IgD-negative memory B cell (primary cell): Measurements from ENCODE around the gene NTN1. TPM values are rescaled to one million over a fixed set of nuclear protein-coding genes. Genes with fewer than 3 reads are reported as not detected.
A peak's percentile ranks its signal among the peaks of the same experiment; 100 is the strongest.
"Not testable (repeated sequence)": the region's sequence is repeated elsewhere in the genome, so short reads cannot be mapped to it uniquely, and the experiment has no call there.

Experiments
- H3K27ac Mint-ChIP-seq, 3 donors: one replicate each; pipeline ENCODE4 v1.8.0; 2020 to 2022; ENCODE audit warnings: mild to moderate bottlenecking in 3 of 3, mixed read lengths in 3 of 3, moderate library complexity in 1 of 3
- H3K27me3 Mint-ChIP-seq: one replicate; pipeline ENCODE4 v1.8.0; 2021; ENCODE audit warnings: mixed read lengths
- H3K36me3 Mint-ChIP-seq: one replicate; pipeline ENCODE4 v1.8.0; 2020; ENCODE audit warnings: mild to moderate bottlenecking, mixed read lengths
- H3K4me1 Mint-ChIP-seq, 3 donors: one replicate each; pipeline ENCODE4 v1.8.0; 2020 to 2022; ENCODE audit warnings: mixed read lengths in 3 of 3, mild to moderate bottlenecking in 1 of 3
- H3K4me3 Mint-ChIP-seq, 4 donors: one replicate each; pipeline ENCODE4 v1.8.0; 2020 to 2022; ENCODE audit warnings: mild to moderate bottlenecking in 4 of 4, mixed read lengths in 4 of 4, moderate library complexity in 3 of 4
- H3K9me3 Mint-ChIP-seq, 3 donors: one replicate each; pipeline ENCODE4 v1.8.0; 2020 to 2021; ENCODE audit warnings: mixed read lengths in 3 of 3, mild to moderate bottlenecking in 1 of 3
- polyA plus RNA-seq: library from polyadenylated mRNA; unstranded; fragments of 300-500 nt; fragmentation: Illumina TruSeq; gene quantifications from one replicate; pipeline ENCODE4 v1.2.3, GENCODE V29; 2021

Gene NTN1
- polyA plus RNA-seq, 1 donor from 2014 or later: not detected

GRCh38 chr17:9104370-9105041, 83.2 kb downstream of the NTN1 start:
- H3K36me3 Mint-ChIP-seq: no peaks in the 10 kb centered on the region
- no peak overlapping the region for H3K4me3 Mint-ChIP-seq
- H3K27ac Mint-ChIP-seq: no peak overlapping the region
- H3K9me3 Mint-ChIP-seq: peaks cover 0 to 9% (median 2%) of the 10 kb centered on the region in 3 donors
- H3K27me3 Mint-ChIP-seq: peaks cover 17% of the 10 kb centered on the region
- peaks cover 0 to 8% (median 4%) of the 10 kb centered on the region in 3 donors for H3K4me1 Mint-ChIP-seq

GRCh38 chr17:9105068-9105868, 84.0 kb downstream of the NTN1 start:
- H3K4me3 Mint-ChIP-seq: no peak overlapping the region
- H3K36me3 Mint-ChIP-seq: no peaks in the 10 kb centered on the region
- no peak overlapping the region for H3K27ac Mint-ChIP-seq
- peaks cover 0 to 9% (median 2%) of the 10 kb centered on the region in 3 donors for H3K9me3 Mint-ChIP-seq
- peaks cover 0 to 8% (median 4%) of the 10 kb centered on the region in 3 donors for H3K4me1 Mint-ChIP-seq
- H3K27me3 Mint-ChIP-seq: peaks cover 15% of the 10 kb centered on the region

- H3K4me3 Mint-ChIP-seq, H3K4me1 Mint-ChIP-seq, H3K9me3 Mint-ChIP-seq, H3K36me3 Mint-ChIP-seq, H3K27ac Mint-ChIP-seq: not testable (repeated sequence)
- peaks cover 15% of the 10 kb centered on the region for H3K27me3 Mint-ChIP-seq
These were observed 85.0 kb downstream of the NTN1 start for GRCh38 chr17:9106278-9106677.

GRCh38 chr17:9107527-9107926, 86.2 kb downstream of the NTN1 start:
- H3K4me3 Mint-ChIP-seq: no peak overlapping the region
- H3K9me3 Mint-ChIP-seq: peaks cover 0 to 2% (median 0%) of the 10 kb centered on the region in 3 donors
- H3K27ac Mint-ChIP-seq: no peak overlapping the region
- peaks cover 11% of the 10 kb centered on the region for H3K27me3 Mint-ChIP-seq
- no peaks in the 10 kb centered on the region for H3K4me1 Mint-ChIP-seq
- no peaks in the 10 kb centered on the region for H3K36me3 Mint-ChIP-seq

- peaks cover 0 to 2% (median 0%) of the 10 kb centered on the region in 3 donors for H3K9me3 Mint-ChIP-seq
- H3K4me3 Mint-ChIP-seq: peak overlapping the region in 1 of 4 donors; percentile 29
- no peak overlapping the region for H3K27ac Mint-ChIP-seq
- no peaks in the 10 kb centered on the region for H3K36me3 Mint-ChIP-seq
- H3K27me3 Mint-ChIP-seq: peaks cover 11% of the 10 kb centered on the region
- H3K4me1 Mint-ChIP-seq: no peaks in the 10 kb centered on the region
These were observed 86.8 kb downstream of the NTN1 start for GRCh38 chr17:9108146-9108545.

GRCh38 chr17:9109933-9110332, 88.6 kb downstream of the NTN1 start:
- no peak overlapping the region for H3K27ac Mint-ChIP-seq
- H3K9me3 Mint-ChIP-seq: peaks cover 0 to 2% (median 0%) of the 10 kb centered on the region in 3 donors
- no peak overlapping the region for H3K4me3 Mint-ChIP-seq
- peaks cover 11% of the 10 kb centered on the region for H3K27me3 Mint-ChIP-seq
- no peaks in the 10 kb centered on the region for H3K4me1 Mint-ChIP-seq
- no peaks in the 10 kb centered on the region for H3K36me3 Mint-ChIP-seq

- Mint-ChIP-seq H3K4me3 (no peak overlapping the region), H3K36me3 (no peaks in the 10 kb centered on the region), H3K27ac (no peak overlapping the region), H3K27me3 (peaks cover 11% of the 10 kb centered on the region), H3K4me1 (no peaks in the 10 kb centered on the region), H3K9me3 (peaks cover 0 to 2% (median 0%) of the 10 kb centered on the region in 3 donors)
These were observed 89.2 kb downstream of the NTN1 start for GRCh38 chr17:9110501-9110900.

- no peaks in the 10 kb centered on the region for H3K36me3 Mint-ChIP-seq
- peaks cover 3 to 10% (median 6%) of the 10 kb centered on the region in 3 donors for H3K9me3 Mint-ChIP-seq
- no peak overlapping the region for H3K27ac Mint-ChIP-seq
These were observed 94.2 kb downstream of the NTN1 start for GRCh38 chr17:9115214-9116191.

GRCh38 chr17:9116311-9116835, 95.1 kb downstream of the NTN1 start:
- Mint-ChIP-seq H3K9me3 (peaks cover 3 to 10% (median 6%) of the 10 kb centered on the region in 3 donors), H3K4me3 (peak overlapping the region in 1 of 4 donors; percentile 43), H3K27me3 (peaks cover 18% of the 10 kb centered on the region), H3K4me1 (peaks cover 0 to 3% (median 0%) of the 10 kb centered on the region in 3 donors), H3K27ac (no peak overlapping the region), H3K36me3 (no peaks in the 10 kb centered on the region)

More at GRCh38 chr17:9115214-9116191, 94.2 kb downstream of the NTN1 start:
- peaks cover 25% of the 10 kb centered on the region for H3K27me3 Mint-ChIP-seq
- peaks cover 0 to 3% (median 0%) of the 10 kb centered on the region in 3 donors for H3K4me1 Mint-ChIP-seq
- peak overlapping the region in 2 of 4 donors; percentile 37 to 46 for H3K4me3 Mint-ChIP-seq

- H3K4me3 Mint-ChIP-seq: no peak overlapping the region
- H3K4me1 Mint-ChIP-seq: peaks cover 0 to 5% (median 0%) of the 10 kb centered on the region in 3 donors
- H3K9me3 Mint-ChIP-seq: peaks cover 3 to 10% (median 6%) of the 10 kb centered on the region in 3 donors
- H3K27ac Mint-ChIP-seq: no peak overlapping the region
- peaks cover 20% of the 10 kb centered on the region for H3K27me3 Mint-ChIP-seq
- peaks cover 3% of the 10 kb centered on the region for H3K36me3 Mint-ChIP-seq
These were observed 95.7 kb downstream of the NTN1 start for GRCh38 chr17:9116861-9117568.

GRCh38 chr17:9120471-9120870, 99.2 kb downstream of the NTN1 start:
- Mint-ChIP-seq H3K36me3 (peaks cover 3% of the 10 kb centered on the region), H3K27ac (no peak overlapping the region), H3K4me3 (no peak overlapping the region), H3K27me3 (peaks cover 24% of the 10 kb centered on the region), H3K9me3 (peaks cover 3 to 10% (median 6%) of the 10 kb centered on the region in 3 donors), H3K4me1 (peaks cover 0 to 10% (median 3%) of the 10 kb centered on the region in 3 donors)

GRCh38 chr17:9121186-9121820, 100.0 kb downstream of the NTN1 start:
- Mint-ChIP-seq H3K4me3 (no peak overlapping the region), H3K27me3 (peaks cover 19% of the 10 kb centered on the region), H3K4me1 (peaks cover 0 to 10% (median 3%) of the 10 kb centered on the region in 3 donors), H3K9me3 (peaks cover 3 to 10% (median 6%) of the 10 kb centered on the region in 3 donors), H3K36me3 (peaks cover 3% of the 10 kb centered on the region), H3K27ac (no peak overlapping the region)
